Glutamatergic neuron (in vitro differentiated cells): ENCODE data around the gene TRRAP. TPM values are rescaled to one million over a fixed set of nuclear protein-coding genes. Genes with fewer than 3 reads are reported as not detected.

ENCODE experiments used
- DNase-seq: peaks from one replicate; pipeline ENCODE4 v3.0.0; 2022
- H3K27ac Mint-ChIP-seq: one replicate; pipeline ENCODE4 v1.8.0; 2020; ENCODE audit warnings: mild to moderate bottlenecking, mixed read lengths, inconsistent platforms; ENCODE audit not compliant: unreplicated experiment
- H3K27me3 Mint-ChIP-seq: one replicate; pipeline ENCODE4 v1.8.0; 2020; ENCODE audit warnings: mild to moderate bottlenecking, moderate library complexity, mixed read lengths, inconsistent platforms; ENCODE audit not compliant: unreplicated experiment
- H3K36me3 Mint-ChIP-seq: one replicate; pipeline ENCODE4 v1.8.0; 2020; ENCODE audit warnings: mild to moderate bottlenecking, mixed read lengths, inconsistent platforms; ENCODE audit not compliant: unreplicated experiment
- H3K4me1 Mint-ChIP-seq: one replicate; pipeline ENCODE4 v1.8.0; 2020; ENCODE audit warnings: mild to moderate bottlenecking, low read depth, mixed read lengths, inconsistent platforms; ENCODE audit not compliant: unreplicated experiment
- H3K4me3 Mint-ChIP-seq: one replicate; pipeline ENCODE4 v1.8.0; 2020; ENCODE audit warnings: mild to moderate bottlenecking, mixed read lengths, inconsistent platforms; ENCODE audit not compliant: unreplicated experiment
- H3K9me3 Mint-ChIP-seq: one replicate; pipeline ENCODE4 v1.8.0; 2020; ENCODE audit warnings: mild to moderate bottlenecking, moderate library complexity, mixed read lengths, inconsistent platforms; ENCODE audit not compliant: unreplicated experiment
- CTCF ChIP-seq: fragments of 200-600 bp; sonication (generic); IDR thresholded peaks from one replicate; pipeline ENCODE4 v1.5.0; 2021; ENCODE audit not compliant: partially characterized antibody, unreplicated experiment
- total RNA-seq: library from RNA; stranded (reverse); fragmentation: NEBNext Ultra II Directional; extraction: Animal tissue kit (Norgen Biotek cat#: 25700); gene quantifications from one replicate; pipeline ENCODE4 v1.2.1, GENCODE V29; 2021; ENCODE audit not compliant: unreplicated experiment

Gene TRRAP
- total RNA-seq, 1 donor from 2014 or later, result 68.7 TPM

GRCh38 chr7:98860071-98860470 is 18.3 kb upstream of the TRRAP start:
- Mint-ChIP-seq H3K27me3 (peaks cover 2% of the 10 kb centered on the region), H3K4me1 (no peaks in the 10 kb centered on the region), H3K4me3 (no peak overlapping the region), H3K36me3 (no peaks in the 10 kb centered on the region), H3K9me3 (peaks cover 8% of the 10 kb centered on the region), H3K27ac (no peak overlapping the region)
- TF ChIP-seq CTCF, result no peak
- DNase-seq, result no peak

- no peak for TF ChIP-seq CTCF
- H3K27ac Mint-ChIP-seq, result no peak overlapping the region
- peaks cover 8% of the 10 kb centered on the region for H3K9me3 Mint-ChIP-seq
- H3K27me3 Mint-ChIP-seq, result peaks cover 8% of the 10 kb centered on the region
- no peaks in the 10 kb centered on the region for H3K36me3 Mint-ChIP-seq
- H3K4me3 Mint-ChIP-seq, result no peak overlapping the region
- no peak for DNase-seq
- H3K4me1 Mint-ChIP-seq, result peaks cover 2% of the 10 kb centered on the region
Measured at GRCh38 chr7:98862203-98862602, 16.1 kb upstream of the TRRAP start.

GRCh38 chr7:98862716-98863420 is 15.5 kb upstream of the TRRAP start:
- TF ChIP-seq CTCF, result no peak
- Mint-ChIP-seq H3K36me3 (no peaks in the 10 kb centered on the region), H3K4me1 (peaks cover 4% of the 10 kb centered on the region), H3K27ac (no peak overlapping the region), H3K27me3 (peaks cover 8% of the 10 kb centered on the region), H3K9me3 (peaks cover 9% of the 10 kb centered on the region), H3K4me3 (no peak overlapping the region)
- no peak for DNase-seq

- DNase-seq, result no peak
- H3K4me3 Mint-ChIP-seq, result no peak overlapping the region
- TF ChIP-seq CTCF, result no peak
- no peaks in the 10 kb centered on the region for H3K36me3 Mint-ChIP-seq
- peaks cover 4% of the 10 kb centered on the region for H3K4me1 Mint-ChIP-seq
- peaks cover 8% of the 10 kb centered on the region for H3K27me3 Mint-ChIP-seq
- H3K27ac Mint-ChIP-seq, result no peak overlapping the region
- H3K9me3 Mint-ChIP-seq, result peaks cover 6% of the 10 kb centered on the region
Measured at GRCh38 chr7:98863601-98864000, 14.7 kb upstream of the TRRAP start.

GRCh38 chr7:98864731-98865453 is 13.4 kb upstream of the TRRAP start:
- TF ChIP-seq CTCF, result no peak
- H3K27ac Mint-ChIP-seq, result no peak overlapping the region

More at GRCh38 chr7:98864731-98865453, 13.4 kb upstream of the TRRAP start:
- Mint-ChIP-seq H3K36me3 (no peaks in the 10 kb centered on the region), H3K4me3 (no peak overlapping the region), H3K9me3 (peaks cover 6% of the 10 kb centered on the region), H3K27me3 (peaks cover 10% of the 10 kb centered on the region), H3K4me1 (peaks cover 4% of the 10 kb centered on the region)
- no peak for DNase-seq
